ENCODE measurements around the gene CREB3L2. TPM values are rescaled to one million over a fixed set of nuclear protein-coding genes. Genes with fewer than 3 reads are reported as not detected.
"Not testable (repeated sequence)": the region's sequence is repeated elsewhere in the genome, so short reads cannot be mapped to it uniquely, and the experiment has no call there.

Gene CREB3L2
- total RNA-seq, 4 donors from 2014 or later = 2.8 to 12.0 (median 5.4) TPM

DNA sequence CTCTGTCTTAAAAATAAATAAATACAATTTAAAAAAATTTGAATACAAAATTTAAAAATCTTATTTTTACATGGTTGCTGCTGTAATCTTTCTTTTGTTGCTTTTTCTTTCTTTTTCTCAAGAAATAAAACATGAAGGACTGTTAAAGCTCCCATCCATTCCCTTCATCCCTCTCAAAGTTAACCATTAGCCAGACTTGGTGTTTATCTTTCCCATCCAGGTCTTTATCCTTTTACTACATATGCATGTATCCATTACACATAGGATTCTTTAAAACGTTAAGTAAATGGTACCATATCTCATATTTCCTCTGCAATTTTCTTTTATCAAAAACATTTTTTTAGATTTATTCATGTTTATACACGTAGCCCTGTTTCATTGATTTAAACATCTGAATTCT, 70.1 kb downstream of the CREB3L2 start:
- peaks cover 0 to 11% of the 10 kb centered on the region in 2 donors for H3K36me3 ChIP-seq
- no peaks in the 10 kb centered on the region for H3K27me3 ChIP-seq
- no peak for DNase-seq
- intact Hi-C loops (cut with DNase I; ENCODE audit: low total_unique reads) = loop anchor here (2.0 kb wide), 1 partner anchor 69 kb away; no protein-coding TSS in a partner anchor
- TF ChIP-seq, protein P1, sequence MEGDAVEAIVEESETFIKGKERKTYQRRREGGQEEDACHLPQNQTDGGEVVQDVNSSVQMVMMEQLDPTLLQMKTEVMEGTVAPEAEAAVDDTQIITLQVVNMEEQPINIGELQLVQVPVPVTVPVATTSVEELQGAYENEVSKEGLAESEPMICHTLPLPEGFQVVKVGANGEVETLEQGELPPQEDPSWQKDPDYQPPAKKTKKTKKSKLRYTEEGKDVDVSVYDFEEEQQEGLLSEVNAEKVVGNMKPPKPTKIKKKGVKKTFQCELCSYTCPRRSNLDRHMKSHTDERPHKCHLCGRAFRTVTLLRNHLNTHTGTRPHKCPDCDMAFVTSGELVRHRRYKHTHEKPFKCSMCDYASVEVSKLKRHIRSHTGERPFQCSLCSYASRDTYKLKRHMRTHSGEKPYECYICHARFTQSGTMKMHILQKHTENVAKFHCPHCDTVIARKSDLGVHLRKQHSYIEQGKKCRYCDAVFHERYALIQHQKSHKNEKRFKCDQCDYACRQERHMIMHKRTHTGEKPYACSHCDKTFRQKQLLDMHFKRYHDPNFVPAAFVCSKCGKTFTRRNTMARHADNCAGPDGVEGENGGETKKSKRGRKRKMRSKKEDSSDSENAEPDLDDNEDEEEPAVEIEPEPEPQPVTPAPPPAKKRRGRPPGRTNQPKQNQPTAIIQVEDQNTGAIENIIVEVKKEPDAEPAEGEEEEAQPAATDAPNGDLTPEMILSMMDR (IDR thresholded peaks at IDR 0.05 in 4 of 5, conservative IDR thresholded peaks at IDR 0.05 in 1 of 5) = no peak
- no peak for TF ChIP-seq POLR2A (IDR thresholded peaks at IDR 0.05)
- H3K4me3 ChIP-seq = no peak overlapping the region
- peaks cover 41 to 43% of the 10 kb centered on the region in 2 donors for H3K4me1 ChIP-seq
- ATAC-seq = no peak
- in situ Hi-C loops (cut with MboI; ENCODE audit: low sequenced_read_pairs in 4 of 4) = no loop called here
- no peak overlapping the region for H3K27ac ChIP-seq
- no peaks in the 10 kb centered on the region for H3K9me3 ChIP-seq

DNA sequence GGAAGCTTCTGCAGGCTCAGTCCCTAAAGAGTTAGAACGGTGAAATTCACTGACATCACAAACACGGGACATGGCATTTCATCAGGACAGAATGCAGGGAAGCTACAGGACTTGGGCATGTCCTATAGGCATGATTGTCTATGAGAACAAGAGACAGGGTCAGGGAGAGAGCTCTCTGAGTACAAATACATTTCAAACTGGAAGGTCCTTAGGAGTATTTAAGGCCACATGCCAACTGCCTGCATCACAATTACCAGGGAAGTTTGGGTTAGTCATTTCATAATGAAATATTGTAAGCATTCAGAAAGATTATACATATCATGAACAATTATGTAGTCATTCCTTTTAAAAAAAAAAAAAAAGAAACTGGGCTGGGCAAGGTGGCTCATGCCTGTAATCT, 71.3 kb downstream of the CREB3L2 start:
- Histone ChIP-seq H3K36me3 (peaks cover 0 to 11% of the 10 kb centered on the region in 2 donors), H3K4me3 (no peak overlapping the region), H3K9me3 (no peaks in the 10 kb centered on the region), H3K4me1 (peaks cover 29 to 34% of the 10 kb centered on the region in 2 donors), H3K27ac (no peak overlapping the region), H3K27me3 (no peaks in the 10 kb centered on the region)
- ATAC-seq (no peak), DNase-seq (no peak)
- intact Hi-C loops (cut with DNase I; ENCODE audit: low total_unique reads) = no loop called here
- in situ Hi-C loops (cut with MboI; ENCODE audit: low sequenced_read_pairs in 4 of 4) = no loop called here
- TF ChIP-seq, protein P1 (IDR thresholded peaks at IDR 0.05 in 4 of 5, conservative IDR thresholded peaks at IDR 0.05 in 1 of 5) = no peak
- no peak for TF ChIP-seq POLR2A (IDR thresholded peaks at IDR 0.05)

DNA sequence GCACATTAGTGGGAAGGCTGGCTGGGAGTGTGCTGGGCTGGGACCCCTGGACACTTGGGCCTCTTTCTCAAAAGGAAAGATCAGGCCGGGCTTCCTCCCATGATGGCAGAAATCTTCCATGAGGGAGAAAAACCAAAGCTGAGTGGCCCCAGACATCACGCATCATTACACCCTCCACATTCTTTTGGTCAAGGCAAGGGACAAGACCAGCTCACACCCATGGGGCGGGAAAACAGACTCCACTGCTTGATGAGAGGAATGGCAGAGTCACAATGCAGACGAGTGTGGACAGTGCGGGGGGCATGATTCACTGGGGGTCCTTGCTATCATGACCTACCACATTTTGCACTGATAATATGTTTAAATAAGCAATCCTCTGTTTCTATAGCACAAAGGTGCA, 73.3 kb downstream of the CREB3L2 start:
- intact Hi-C loops (cut with DNase I; ENCODE audit: low total_unique reads) (no loop called here), in situ Hi-C loops (cut with MboI; ENCODE audit: low sequenced_read_pairs in 4 of 4) (no loop called here)
- peaks cover 0 to 11% of the 10 kb centered on the region in 2 donors for H3K36me3 ChIP-seq
- H3K4me1 ChIP-seq = peaks cover 14 to 23% of the 10 kb centered on the region in 2 donors
- H3K27me3 ChIP-seq = no peaks in the 10 kb centered on the region
- DNase-seq = no peak
- H3K9me3 ChIP-seq = no peaks in the 10 kb centered on the region
- ATAC-seq = no peak
- H3K27ac ChIP-seq = no peak overlapping the region
- no peak overlapping the region for H3K4me3 ChIP-seq
- no peak for TF ChIP-seq POLR2A (IDR thresholded peaks at IDR 0.05)
- TF ChIP-seq, protein P1 (IDR thresholded peaks at IDR 0.05 in 4 of 5, conservative IDR thresholded peaks at IDR 0.05 in 1 of 5) = no peak

DNA sequence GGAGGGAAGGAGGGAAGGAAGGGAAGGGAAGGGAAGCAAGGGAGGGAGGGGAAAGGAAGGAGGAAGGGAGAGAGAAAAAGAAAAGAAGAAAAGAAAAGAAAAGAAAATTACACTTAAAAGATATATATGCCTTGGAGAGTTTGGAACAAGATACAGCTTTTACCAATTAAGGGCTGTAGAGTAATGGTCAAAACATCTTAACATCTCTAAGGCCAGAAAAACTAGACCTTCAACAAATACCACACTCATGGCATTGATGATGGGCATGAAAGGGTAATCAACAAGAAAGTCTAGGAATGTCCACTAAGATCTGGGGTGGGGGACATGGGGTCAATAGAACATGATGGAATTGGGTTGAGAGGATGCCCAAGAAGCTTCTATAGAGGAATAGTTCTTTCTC, 74.5 kb downstream of the CREB3L2 start:
- Histone ChIP-seq H3K27me3 (no peaks in the 10 kb centered on the region), H3K9me3 (no peaks in the 10 kb centered on the region), H3K4me3 (no peak overlapping the region), H3K4me1 (peaks cover 1 to 12% of the 10 kb centered on the region in 2 donors), H3K27ac (no peak overlapping the region), H3K36me3 (peaks cover 0 to 11% of the 10 kb centered on the region in 2 donors)
- ATAC-seq (no peak), DNase-seq (no peak)
- in situ Hi-C loops (cut with MboI; ENCODE audit: low sequenced_read_pairs in 4 of 4) (no loop called here), intact Hi-C loops (cut with DNase I; ENCODE audit: low total_unique reads) (no loop called here)
- TF ChIP-seq, protein P1 (IDR thresholded peaks at IDR 0.05 in 4 of 5, conservative IDR thresholded peaks at IDR 0.05 in 1 of 5) = no peak
- no peak for TF ChIP-seq POLR2A (IDR thresholded peaks at IDR 0.05)

DNA sequence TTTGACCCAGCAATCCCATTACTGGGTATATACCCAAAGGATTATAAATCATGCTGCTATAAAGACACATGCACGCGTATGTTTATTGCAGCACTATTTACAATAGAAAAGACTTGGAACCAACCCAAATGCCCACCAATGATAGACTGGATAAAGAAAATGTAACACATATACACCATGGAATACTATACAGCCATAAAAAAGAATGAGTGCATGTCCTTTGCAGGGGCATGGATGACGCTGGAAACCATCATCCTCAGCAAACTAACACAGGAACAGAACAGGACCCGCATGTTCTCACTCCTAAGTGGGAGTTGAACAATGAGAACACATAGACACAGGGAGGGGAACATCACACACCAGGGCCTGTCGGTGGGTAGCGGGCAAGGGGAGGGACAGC, 75.7 kb downstream of the CREB3L2 start:
- H3K27ac ChIP-seq; in situ Hi-C loops (cut with MboI; ENCODE audit: low sequenced_read_pairs in 4 of 4); H3K9me3 ChIP-seq; H3K27me3 ChIP-seq; DNase-seq; intact Hi-C loops (cut with DNase I; ENCODE audit: low total_unique reads); ATAC-seq; H3K4me3 ChIP-seq; H3K4me1 ChIP-seq: not testable (repeated sequence)
- H3K36me3 ChIP-seq = peaks cover 0 to 11% of the 10 kb centered on the region in 2 donors
